ENCODE data around the gene KCNQ1.

DNA sequence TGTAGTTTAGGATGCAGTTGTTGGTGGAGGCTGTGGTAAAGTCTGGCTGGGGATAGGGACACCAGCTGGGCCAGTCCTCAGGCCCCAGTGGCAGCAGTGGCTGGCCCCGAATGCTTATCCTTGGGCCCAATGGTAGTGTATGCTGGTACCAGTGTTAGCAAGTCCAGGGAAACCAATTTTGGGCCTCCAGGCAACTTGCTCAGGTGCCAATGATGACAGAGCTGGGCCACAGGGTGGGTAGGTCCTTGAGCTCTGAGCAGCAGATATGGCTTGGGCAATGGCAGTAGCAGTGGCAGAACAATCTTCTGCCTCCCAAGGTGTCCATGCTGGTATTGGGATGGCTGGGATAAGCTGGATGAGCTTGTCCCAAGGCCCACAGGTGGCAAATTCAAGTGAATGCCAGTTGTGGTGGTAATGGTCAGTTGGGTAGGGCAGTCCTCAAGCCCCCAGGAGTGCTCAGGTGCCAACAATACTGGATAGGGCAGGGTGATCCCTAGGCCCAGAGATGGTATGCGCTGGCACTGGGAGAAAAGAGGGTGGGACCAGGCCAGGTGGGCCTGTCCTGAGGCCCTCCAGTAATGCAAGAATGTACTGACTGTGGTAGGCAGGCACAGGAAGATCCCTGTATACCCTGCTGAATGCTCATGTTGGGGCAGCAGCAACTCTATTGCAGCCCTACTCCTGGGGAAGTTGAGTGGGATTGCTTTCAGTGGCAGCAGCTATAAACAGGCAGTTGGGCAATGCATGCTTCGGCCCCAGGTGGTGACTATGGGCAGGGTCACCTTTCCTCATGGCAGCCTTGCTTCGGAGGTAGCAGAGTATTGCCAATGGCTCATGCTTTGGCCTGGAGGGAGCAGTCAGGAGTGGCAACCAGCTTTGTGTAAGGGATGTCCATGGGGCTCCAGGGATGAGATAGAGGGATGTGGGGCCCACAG lies 200.3 kb downstream of the KCNQ1 start:
- TF ChIP-seq CTCF (IDR thresholded peaks at IDR 0.05) (no peak), POLR2AphosphoS5 (IDR thresholded peaks at IDR 0.05) (no peak), EP300 (IDR thresholded peaks at IDR 0.05) (no peak)

Measured in sigmoid colon (tissue), 4 donors.